CD4-positive, alpha-beta T cell treated with Interleukin-15 for 4 hours (primary cell): ENCODE data around the gene TBX2.

Experiments
- DNase-seq: peaks from one replicate; pipeline ENCODE4 v3.0.0-alpha.2; 2020; ENCODE audit warnings: low spot score

Gene TBX2

GRCh38 chr17:61454381-61455323 is 55.0 kb downstream of the TBX2 start:
- DNase-seq: no peak

- no peak for DNase-seq
Observed at GRCh38 chr17:61455324-61456060, 55.8 kb downstream of the TBX2 start.

DNA sequence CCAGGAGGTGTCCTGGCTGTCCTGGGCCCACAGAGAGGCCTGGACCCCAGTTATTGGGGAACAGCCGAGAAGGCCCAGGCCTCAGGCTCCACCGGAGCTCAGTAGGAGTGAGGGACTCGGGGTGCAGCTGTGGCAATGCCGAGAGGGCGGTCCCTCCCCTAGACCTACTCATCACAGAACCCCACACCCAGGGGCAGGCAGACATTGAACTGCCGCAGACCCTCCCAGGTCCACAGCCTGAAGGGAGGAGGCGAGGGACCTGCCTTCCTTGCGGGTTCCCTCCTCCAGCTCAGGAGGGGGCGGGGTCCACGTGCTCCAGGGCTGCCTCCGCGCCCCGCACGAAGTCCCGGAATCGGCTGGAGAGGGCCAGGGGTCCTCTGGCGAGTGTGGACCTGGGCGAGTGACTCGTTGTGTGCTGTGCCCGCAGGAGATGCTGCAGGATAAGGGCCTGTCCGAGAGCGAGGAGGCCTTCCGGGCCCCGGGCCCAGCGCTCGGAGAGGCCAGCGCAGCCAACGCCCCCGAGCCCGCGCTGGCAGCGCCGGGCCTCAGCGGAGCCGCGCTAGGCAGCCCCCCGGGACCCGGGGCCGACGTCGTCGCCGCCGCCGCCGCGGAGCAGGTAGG is 56.5 kb downstream of the TBX2 start:
- DNase-seq: no peak

- no peak for DNase-seq
Observed at GRCh38 chr17:61456688-61457225, 57.1 kb downstream of the TBX2 start.

DNA sequence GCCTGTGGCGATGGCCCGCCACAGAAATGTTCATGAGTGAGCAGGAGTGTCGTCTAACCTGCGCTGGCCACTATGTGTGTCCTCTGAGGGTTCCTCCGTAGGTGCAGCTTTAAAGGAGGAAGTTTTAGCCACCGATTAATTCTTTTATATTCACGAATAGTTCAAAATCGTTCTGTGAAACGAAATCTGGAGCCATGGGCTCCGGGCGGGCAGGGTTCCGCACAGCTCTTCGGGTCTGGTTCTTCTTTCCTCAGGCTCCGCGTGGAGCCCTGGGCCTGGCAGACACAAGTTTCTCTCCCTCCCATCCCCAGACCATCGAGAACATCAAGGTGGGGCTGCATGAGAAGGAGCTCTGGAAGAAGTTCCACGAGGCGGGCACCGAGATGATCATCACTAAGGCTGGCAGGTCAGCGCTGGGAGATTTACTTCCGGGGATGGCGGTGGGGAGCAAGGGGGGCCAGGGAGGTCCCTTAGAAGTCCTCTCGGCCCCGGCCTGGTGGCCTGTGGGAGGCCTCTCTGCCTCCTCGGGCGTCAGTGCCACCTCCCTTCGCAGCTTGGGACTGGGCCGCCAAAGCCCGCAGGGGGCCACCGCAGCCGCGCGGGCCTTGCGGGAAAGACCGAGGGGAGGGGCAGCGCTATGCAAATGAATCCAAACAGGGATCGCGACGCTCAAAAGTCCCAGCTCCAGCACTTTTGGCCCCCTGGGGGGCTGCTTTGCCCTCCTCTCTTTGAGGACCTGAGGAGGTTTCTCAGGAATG is 57.8 kb downstream of the TBX2 start:
- no peak for DNase-seq

GRCh38 chr17:61458000-61458399 is 58.4 kb downstream of the TBX2 start:
- no peak for DNase-seq

GRCh38 chr17:61458421-61459141 is 58.9 kb downstream of the TBX2 start:
- no peak for DNase-seq
